ENCODE results near the gene SLC9A3.

- TF ChIP-seq CTCF (conservative IDR thresholded peaks at IDR 0.05) (no peak), ZFX (IDR thresholded peaks at IDR 0.05) (no peak)
These were observed 4.6 kb upstream of the SLC9A3 start for GRCh38 chr5:528629-529511.

Data from C4-2B (cell line).